ENCODE data around the gene SLC28A3.

Gene SLC28A3

DNA sequence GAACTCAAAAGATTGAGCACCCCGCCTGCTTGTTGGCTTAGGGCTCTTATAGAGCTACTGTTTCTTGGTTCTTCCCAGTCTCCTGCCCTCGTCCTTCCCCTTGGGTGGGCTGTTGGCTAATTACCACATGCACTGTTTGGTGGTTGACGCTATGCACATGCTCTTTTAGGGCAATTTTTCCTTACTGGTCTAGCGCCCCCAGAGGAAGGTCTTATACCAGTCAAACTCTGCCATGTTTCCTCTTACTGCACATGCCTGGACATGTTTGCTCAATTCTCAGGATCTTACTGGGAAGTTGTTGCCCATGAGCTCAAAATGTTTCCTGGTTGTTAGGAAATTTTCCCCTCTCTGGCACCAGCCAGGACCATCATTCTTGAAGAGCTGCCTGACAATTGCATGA lies 101.9 kb downstream of the SLC28A3 start:
- DNase-seq (ENCODE audit: low spot score): no peak

DNA sequence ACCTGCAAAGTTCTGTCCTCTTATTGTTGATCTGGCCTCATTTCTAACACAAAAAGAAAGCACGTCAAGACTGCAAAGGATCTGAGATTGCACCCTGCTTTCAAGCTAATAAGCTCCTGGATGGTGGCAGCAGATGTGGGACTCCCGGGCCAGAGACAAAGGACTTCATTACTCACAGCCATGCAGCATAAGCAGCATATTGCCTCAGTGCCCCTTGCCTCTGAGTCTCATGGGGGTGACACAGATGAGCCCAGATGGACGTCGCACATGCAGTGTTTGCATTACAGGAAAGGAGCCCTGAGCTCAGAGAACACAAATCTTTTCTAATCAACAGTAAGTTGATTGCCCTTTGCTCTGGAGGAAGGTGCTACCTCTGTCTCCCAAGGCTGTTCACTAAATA lies 105.0 kb downstream of the SLC28A3 start:
- no peak for DNase-seq (ENCODE audit: low spot score)

GRCh38 chr9:84230355-84231145 lies 110.0 kb downstream of the SLC28A3 start:
- DNase-seq (ENCODE audit: low spot score): no peak

GRCh38 chr9:84229191-84229590 lies 111.4 kb downstream of the SLC28A3 start:
- DNase-seq (ENCODE audit: low spot score): no peak

- no peak for DNase-seq (ENCODE audit: low spot score)
Observed at GRCh38 chr9:84228130-84228720, 112.3 kb downstream of the SLC28A3 start.

GRCh38 chr9:84226126-84226525 lies 114.4 kb downstream of the SLC28A3 start:
- no peak for DNase-seq (ENCODE audit: low spot score)

Measured in hematopoietic multipotent progenitor cell treated with erythropoietin and hydrocortisone succinate and interleukin-3 and kit ligand, for 17 days (in vitro differentiated cells).